ENCODE results near the gene RDH8.

GRCh38 chr19:9995084-9995483 lies 18.2 kb upstream of the RDH8 start:
- TF ChIP-seq CTCF (IDR thresholded peaks at IDR 0.05) (no peak), REST (IDR thresholded peaks at IDR 0.05; ENCODE audit: insufficient read depth in 1 of 2, low read depth in 2 of 2, low read length in 1 of 2) (no peak), POLR2AphosphoS5 (IDR thresholded peaks at IDR 0.05; ENCODE audit: low read depth, low read length) (no peak), TCF7L2 (IDR thresholded peaks at IDR 0.05; ENCODE audit: low read depth, low read length) (no peak)
